HG03457 (cell line): ENCODE results near the gene SCN2A.
"Not testable (repeated sequence)": the region's sequence is repeated elsewhere in the genome, so short reads cannot be mapped to it uniquely, and the experiment has no call there.

Experiments used
- ATAC-seq: cut with Tn5 transposase; IDR thresholded peaks from one replicate; pipeline ENCODE4 v1.9.1; 2021; ENCODE audit warnings: moderate number of reproducible peaks; ENCODE audit not compliant: unreplicated experiment

SCN2A gene

DNA sequence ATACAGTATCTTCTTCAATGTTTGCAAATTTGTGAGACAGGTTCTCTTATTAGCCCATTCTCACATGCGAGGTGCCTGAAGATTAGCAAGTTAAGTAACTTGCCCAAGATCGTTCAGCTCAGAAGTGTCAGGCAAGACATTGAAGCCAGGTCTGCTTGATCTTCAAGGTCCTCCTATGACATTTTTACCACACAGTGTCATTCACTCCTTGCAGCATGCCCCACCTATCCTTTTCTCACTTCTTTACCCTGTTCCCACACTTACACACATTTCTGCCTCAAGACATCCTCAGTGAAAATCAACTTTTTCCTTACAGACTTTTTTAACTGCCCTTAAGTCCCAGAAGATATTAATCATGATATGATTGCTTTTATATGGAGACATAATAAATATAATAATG lies 73.8 kb downstream of the SCN2A start:
- no peak for ATAC-seq

DNA sequence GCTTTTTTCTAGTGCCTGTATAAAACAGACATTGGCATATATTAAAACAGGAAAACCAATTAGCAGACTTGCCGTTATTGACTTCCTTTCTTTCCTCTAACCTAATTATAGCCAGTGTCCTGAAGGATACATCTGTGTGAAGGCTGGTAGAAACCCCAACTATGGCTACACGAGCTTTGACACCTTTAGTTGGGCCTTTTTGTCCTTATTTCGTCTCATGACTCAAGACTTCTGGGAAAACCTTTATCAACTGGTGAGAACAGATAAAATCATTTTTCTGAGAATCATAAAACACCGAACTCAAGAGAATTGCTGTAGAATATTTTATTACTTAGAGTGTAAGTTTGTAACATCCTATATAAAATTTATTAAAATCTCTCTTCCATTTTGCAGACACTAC lies 74.3 kb downstream of the SCN2A start:
- no peak for ATAC-seq

DNA sequence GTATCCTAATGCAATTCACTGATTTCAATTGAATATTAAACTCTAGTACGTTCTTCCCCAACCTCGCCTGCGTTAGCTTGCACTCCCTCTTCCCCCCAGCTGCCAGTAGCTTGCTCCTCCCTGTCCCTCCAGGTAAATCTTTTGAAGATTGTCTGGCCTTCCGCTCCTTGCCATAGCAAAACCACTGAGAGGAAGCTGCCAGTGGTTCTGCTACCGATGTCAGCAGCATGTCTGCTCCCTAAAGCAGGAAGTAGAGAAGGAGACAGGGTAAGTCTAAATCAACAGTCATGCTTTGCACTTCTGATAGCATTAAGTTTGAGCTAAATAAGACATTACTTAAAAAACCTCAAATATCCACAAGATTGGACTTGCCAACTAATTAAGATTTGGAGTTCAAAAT lies 89.1 kb downstream of the SCN2A start:
- ATAC-seq: no peak

DNA sequence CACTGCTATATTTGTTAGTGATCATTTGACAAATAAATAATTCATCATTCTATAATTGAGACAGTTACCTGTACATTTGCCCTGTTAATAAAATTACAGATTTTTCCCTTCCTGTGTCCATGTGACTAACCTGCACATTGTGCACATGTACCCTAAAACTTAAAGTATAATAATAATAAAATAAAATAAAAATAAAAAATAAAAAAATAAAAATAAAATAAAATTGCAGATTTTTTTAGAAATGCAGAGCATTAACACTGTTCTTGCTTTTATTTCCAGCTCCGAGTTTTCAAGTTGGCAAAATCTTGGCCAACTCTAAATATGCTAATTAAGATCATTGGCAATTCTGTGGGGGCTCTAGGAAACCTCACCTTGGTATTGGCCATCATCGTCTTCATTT lies 105.1 kb downstream of the SCN2A start:
- ATAC-seq: not testable (repeated sequence)

DNA sequence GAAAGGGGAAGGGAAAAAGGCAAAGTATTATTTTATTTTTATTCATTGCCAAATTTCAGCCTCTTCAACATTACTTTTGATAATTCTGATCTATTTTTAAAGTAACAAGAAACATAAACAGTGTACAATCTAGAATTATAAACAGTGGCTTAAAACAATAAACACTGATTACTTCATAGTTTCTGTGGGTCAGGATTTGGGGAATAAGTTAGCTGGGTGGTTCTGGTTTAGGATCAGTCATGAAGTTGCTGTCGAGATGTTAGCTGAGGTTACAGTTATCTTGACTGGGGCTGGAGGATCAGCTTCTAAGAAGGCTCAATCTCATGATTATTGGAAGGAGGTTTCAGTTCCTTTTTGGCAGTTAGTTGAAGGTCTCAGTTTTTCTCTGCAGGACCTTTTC lies 109.2 kb downstream of the SCN2A start:
- ATAC-seq: no peak

DNA sequence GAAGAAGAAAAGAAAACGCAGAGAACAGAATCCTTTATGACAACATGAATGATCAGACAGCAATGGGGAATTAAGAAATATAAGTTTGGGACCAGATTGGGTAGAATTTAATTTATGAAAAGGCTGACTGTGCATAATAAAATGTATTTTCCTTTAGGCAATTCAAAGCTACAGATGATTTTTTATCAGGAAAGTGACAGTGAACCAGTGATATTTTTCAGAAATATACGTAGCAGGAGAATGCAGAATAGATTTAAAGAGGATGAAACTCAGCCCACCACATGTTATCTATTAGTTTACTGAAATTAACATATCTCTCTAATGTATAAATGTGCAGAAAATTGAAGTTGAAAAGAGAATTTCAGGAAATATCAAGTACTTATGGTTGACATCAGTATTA lies 110.0 kb downstream of the SCN2A start:
- ATAC-seq: no peak

DNA sequence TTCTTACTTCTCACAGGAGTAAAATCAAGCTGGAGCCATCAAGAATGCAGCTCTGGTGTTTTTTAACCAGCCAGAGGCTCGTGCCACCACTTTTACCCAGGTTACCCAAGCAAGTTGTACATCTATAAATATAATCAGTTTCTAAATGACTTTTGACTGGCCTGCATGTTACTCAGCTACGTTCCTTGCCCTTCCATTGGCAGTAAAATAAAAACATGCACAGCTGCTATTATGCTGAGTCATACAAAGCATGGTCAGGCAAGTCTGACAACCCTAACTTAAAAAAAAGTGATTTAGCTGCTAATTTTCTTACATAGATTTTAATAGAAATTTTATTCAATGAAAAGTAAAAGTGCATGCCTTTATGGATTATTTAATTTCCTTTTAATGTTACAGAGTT lies 118.5 kb downstream of the SCN2A start:
- no peak for ATAC-seq

DNA sequence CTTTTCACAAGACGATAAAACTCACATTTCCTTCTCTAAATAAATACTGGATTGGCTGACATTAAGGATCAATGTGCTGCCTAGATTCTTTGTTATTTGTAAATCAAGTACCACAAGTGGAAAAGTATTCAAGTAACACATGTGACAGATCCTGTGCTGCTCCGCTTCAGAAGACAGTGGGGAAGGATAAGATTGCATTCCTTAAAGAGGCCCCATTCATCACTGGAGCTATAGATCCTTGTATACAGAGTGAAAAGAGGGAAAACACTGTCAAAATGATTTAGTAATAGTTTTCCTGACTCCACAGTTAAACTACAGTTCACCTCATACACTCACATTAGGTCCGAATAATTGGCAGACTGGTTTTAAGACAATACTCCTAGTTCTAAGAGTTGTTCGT lies 122.3 kb downstream of the SCN2A start:
- ATAC-seq: no peak

DNA sequence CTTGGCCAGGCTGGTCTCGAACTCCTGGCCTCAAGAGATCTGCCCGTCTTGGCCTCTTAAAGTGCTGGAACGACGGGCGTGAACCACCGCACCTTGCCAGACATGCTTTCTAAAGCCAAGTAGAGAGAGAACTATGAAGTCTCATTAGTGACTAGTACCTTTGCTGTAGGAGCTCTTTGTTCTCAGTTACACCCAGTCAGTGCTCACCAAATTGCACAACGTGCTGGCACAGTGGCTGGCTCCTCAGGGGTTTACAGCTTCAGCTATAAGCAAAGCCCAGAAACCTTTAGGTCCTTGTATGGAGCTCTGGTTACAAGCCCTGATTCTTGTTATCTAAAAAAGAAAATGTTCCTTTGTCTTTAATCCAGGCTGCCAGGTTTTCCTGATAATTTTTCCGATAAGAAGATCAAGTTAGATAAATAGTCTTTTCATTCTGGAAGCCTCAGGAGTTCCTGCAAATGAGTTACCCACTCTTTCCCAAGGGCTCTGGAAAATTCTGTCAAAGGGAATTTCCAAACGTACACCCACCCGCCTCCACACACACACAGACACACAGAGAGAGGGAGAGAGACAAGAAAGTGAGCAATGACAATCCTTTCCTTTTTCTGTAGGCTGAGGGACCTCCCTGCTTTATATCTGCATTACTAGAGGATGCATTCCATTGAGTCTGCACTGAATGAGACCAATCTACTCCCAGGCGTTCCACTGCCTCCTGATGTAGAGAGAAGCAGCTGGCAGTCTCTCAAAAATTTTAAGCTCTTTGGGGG lies 130.1 kb downstream of the SCN2A start:
- ATAC-seq: no peak

DNA sequence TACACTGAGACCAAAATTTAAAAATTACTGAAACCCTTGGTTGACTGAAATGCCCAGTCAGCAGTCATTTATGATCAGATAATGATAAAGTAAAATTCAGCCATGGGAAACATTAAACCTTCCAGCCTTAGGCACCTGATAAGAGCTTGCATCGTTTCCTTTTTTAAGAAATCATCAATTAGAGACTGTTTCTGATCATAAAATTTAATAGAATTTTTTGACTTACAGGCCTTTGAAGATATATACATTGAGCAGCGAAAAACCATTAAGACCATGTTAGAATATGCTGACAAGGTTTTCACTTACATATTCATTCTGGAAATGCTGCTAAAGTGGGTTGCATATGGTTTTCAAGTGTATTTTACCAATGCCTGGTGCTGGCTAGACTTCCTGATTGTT lies 130.7 kb downstream of the SCN2A start:
- no peak for ATAC-seq

DNA sequence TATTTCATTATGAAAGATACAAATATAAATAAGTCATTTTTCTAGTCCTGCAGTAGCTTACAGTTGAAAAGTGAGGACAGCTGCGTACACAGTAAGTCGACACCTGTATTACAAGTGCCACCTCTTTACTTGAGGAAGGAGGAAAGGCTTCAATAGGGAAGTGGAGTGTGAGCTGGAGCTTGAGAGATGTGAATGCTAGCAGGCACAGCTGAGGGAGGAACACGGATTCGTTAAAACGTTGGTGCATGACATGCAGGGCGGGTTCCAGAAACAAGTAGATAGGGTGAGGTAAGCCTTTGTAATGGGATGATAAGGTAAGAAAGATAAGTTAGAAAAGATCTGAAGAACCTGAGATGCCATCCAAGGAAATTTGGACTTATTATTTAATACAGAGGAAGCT lies 132.1 kb downstream of the SCN2A start:
- ATAC-seq: no peak

DNA sequence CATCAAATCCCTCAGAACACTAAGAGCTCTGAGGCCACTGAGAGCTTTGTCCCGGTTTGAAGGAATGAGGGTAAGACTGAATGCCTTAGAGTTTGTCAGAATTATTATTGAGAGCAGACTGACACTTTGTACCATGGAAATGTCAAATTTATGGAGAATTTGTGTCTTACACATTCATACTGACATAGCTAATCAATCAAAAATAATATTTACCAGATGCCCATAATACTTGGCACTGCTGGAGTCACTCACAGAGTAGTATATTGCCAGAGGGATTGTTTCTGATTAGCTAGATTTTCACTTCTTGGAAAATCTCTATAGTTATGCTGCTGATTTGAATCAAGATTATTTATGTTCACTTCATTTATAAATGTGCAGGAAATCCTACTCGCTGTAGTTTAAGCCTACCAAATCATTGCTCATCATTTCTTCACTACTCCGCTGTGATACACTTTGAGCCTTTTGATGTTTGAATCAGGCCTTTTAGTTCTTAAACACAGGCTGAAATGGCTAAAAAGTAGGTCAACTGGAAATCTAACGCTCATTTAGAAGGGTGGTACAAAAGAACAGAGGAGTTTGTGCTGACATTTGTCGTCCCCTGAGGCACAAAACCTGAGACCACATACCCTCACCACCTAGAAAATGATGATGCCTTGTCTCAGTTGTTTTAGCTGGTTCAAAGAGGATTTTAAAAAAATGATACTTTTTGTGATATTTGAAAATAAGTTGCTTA lies 134.2 kb downstream of the SCN2A start:
- ATAC-seq: no peak

DNA sequence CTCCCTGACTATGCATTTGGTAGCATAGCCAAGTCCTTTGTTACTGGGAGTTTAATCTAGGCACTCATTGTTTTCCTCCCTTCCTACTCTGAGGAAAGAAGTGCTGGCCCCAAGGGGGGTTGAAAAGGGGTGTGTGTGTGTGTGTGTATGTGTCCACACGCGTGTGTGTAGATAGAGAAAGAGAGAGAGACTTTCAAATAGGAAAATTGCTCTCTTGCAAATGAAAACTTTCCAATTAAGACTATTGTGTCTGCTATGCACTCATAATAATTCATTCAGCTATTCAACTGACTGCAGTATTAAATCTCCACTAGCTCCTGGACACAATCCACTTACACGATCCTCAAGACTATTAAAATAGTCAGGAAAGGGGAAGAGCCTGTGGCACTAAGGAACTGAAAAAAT lies 137.4 kb downstream of the SCN2A start:
- no peak for ATAC-seq

DNA sequence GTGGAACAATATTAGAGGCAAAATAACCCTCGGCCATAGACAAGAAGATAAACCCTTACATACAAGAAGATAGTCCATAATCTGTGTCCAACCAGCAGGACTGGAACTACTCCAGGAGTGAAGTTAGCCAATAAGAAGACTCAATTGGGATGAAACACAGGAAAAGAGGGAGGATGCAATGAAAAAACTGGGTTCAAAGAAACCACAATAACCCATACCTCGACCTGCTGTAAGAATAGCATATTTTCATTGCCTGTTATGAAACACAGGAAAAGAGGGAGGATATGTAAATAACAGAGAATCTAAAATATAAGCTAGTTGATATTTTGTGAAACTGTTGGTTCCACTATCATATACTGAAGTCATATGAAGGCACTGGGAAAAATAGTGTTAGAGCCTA lies 143.1 kb downstream of the SCN2A start:
- ATAC-seq: no peak

DNA sequence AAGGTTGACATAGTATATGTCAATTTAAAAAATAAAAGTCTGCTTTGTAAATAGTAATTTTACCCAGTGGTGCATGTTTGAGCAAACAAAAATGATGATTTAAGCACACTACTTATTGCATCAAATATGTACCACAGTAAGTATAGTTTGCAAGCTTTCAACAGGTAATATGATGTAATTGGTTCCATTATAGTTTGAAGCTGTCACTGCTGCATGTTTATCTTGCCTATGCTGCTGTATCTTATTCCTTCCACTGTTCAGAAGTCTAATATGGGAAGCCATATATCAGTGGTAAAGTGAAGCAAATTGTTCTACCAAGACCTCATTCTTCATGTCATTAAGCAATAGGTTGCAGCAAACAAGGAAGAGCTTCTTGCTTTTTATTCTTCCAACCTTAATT lies 151.7 kb downstream of the SCN2A start:
- no peak for ATAC-seq

DNA sequence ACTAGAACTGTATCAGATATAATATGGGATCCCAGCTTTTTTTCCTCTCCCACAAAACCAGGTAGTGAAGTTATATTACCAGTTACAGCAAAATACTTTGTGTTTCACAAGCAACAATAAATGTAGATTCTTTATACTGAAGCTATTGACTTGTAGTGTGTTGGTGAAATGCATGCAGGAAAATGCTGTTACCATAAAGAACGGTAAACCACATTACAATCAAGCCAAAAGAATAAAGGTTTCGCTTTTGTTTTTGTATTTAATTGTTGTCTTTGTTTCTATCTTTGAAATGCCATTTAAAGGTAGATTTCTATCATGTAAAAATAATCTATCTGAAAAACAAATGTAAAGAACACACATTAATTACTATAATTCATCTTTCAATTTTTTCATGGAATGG lies 152.6 kb downstream of the SCN2A start:
- no peak for ATAC-seq

DNA sequence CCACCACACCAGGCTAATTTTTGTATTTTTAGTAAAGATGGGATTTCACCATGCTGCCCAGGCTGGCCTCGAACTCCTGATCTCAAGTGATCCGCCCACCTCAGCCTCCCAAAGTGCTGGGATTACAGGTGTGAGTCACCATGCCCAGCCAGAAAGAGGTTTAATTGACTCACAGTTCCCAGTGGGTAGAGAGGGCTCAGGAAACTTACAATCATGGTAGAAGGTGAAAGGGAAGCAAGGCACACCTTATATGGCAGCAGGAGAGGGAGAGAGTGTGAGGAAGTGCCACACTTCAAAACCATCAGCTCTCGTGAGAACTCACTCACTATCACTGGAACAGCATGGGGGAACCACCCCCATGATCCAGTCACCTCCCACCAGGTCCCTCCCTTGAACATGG lies 159.4 kb downstream of the SCN2A start:
- not testable (repeated sequence) for ATAC-seq

DNA sequence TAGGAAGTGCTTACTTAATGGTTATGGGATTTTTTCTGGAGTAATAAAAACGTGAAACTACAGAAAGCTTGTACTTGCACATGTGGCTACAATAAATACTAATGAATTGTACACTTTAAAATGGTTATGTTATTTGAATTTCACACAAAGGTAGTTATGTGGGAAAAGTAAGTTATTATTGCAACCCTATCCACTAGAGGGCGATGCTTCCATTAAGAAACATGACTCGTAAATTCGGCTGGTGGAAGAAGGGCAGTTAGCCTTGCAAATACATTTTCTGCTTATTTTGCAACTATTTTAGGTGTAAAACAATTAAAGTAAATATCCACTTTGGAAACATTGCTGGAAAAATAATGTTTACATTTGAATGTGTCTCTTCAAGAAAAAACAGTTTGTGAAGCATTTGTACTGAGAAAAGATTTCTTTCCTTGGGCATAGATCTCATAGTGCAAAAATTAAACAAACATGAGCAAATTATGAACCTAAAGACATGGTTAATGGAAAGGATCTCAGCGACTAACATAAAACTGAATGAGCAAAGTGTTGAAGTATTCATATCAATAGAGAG lies 162.2 kb downstream of the SCN2A start:
- no peak for ATAC-seq

DNA sequence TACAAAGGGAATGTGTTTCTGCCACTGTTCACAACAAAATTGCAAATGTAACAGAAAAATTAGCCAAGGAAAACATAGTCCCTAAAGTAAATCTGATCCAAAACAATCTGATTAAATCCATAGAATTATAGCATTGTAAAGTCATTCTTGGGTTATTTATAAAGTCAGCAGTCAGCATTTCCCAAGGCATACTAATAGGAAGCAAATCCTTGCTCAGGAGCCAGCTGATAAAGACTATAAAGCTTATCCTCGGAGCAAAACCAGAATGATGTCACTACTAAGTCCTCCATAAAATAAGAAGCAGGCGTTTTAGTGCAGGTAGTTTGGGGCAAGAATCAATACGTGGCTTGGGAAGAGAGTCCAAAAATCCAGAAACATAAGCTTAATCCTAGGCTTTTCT lies 162.9 kb downstream of the SCN2A start:
- no peak for ATAC-seq

DNA sequence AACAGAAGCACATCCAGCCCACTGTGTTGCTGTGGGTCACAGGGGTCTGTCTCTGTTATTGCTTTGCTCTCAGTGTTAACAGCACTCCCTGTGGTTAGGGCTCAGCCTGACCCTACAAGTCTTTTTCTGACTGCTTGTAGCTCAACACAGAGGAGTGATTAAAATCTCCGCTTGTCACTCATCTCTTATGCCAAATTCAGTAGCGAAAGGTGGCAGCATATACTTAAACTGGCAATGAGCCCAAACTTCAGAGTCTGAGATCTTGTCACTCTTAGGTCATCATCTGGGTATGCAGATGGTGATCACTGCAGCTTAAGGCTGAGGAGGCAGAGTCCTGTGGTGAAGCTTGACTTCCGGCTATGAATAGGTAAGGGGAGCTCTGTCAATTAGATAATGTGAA lies 167.0 kb downstream of the SCN2A start:
- no peak for ATAC-seq

DNA sequence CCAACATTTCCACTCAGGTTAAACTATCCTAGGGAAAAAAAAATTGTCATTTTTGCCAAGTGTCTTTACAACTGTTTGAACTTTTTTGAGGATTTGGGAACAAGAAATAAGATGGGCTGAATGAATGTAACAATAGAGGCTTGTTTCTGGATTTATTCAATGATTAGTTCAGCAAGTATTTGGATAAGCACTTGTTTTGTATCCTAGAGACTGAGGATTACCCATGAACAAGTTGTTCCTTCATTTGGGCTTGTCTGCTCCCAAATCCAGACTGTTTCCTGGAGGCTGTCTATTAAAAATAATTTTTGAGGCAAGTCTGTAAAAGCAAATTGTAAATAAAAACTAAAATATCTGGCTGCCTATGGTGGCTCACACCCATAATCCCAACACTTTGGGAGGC lies 168.3 kb downstream of the SCN2A start:
- no peak for ATAC-seq

DNA sequence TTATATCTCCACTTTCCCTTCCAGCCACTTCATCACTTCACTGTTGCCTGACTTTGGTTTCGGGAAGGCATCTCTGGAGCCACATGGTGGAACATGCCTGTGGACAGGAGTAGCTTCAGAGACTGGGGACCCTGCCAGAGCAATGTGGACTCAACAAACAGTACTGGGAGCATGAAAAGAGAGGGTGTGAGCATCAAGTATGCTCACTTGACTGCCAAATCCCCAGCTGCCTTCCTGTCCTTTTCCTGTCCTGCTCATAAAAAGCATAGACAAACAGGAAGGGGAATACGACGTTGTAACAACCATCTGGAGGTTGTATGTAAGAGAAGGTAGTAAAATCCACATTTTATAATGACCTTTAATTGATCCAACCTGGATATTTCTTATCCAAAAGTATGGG lies 169.0 kb downstream of the SCN2A start:
- ATAC-seq: no peak
